Tibial artery (tissue), 4 donors: ENCODE measurements around the gene CDCP1.

Experiments used
- DNase-seq, 2 donors: peaks; one replicate each; pipeline ENCODE4 v3.0.0-alpha.2; 2019
- H3K27ac ChIP-seq, 2 donors: fragments of 200-600 bp; sonication (generic) in 1 of 2; 1 replicate in 1 of 2; 2 replicates in 1 of 2; pipeline ENCODE4 v1.5.1; 2018 to 2019; ENCODE audit warnings: mild to moderate bottlenecking in 1 of 2
- H3K27me3 ChIP-seq, 2 donors: fragments of 200-600 bp; sonication (generic) in 1 of 2; one replicate each; pipeline versions ENCODE4 v1.5.1 to v1.6.0; 2016 to 2019
- H3K36me3 ChIP-seq, 3 donors: fragments of 200-600 bp; sonication (generic) in 2 of 3; one replicate each; pipeline ENCODE4 v1.5.1; 2016 to 2019; ENCODE audit warnings: mild to moderate bottlenecking in 2 of 3
- H3K4me1 ChIP-seq, 4 donors: fragments of 200-600 bp; sonication (generic) in 2 of 4; 1 replicate in 3 of 4; 2 replicates in 1 of 4; pipeline ENCODE4 v1.5.1; 2016 to 2019
- H3K4me3 ChIP-seq, 2 donors: fragments of 200-600 bp; sonication (generic) in 1 of 2; 1 replicate in 1 of 2; 2 replicates in 1 of 2; pipeline ENCODE4 v1.5.1; 2018 to 2019; ENCODE audit warnings: mild to moderate bottlenecking in 2 of 2
- H3K9me3 ChIP-seq, 3 donors: fragments of 200-600 bp; sonication (generic) in 1 of 3; one replicate each; pipeline ENCODE4 v1.5.1; 2016 to 2019
- intact Hi-C: fragments of 100-400 bp; cut with DNase I; formaldehyde crosslinking; loops from one replicate; pipeline ENCODE4 v1.15.0; 2023; ENCODE audit warnings: low total_unique reads
- TF ChIP-seq, protein P1 (sequence below), 2 experiments: fragments of 200-600 bp in 1 of 2; fragments of 450-650 bp in 1 of 2; IDR thresholded peaks; one replicate each; pipeline ENCODE4 v1.5.1; 2017 to 2019; ENCODE audit warnings: antibody characterized with exemption in 2 of 2, mild to moderate bottlenecking in 1 of 2, moderate library complexity in 1 of 2

CDCP1 gene

DNA sequence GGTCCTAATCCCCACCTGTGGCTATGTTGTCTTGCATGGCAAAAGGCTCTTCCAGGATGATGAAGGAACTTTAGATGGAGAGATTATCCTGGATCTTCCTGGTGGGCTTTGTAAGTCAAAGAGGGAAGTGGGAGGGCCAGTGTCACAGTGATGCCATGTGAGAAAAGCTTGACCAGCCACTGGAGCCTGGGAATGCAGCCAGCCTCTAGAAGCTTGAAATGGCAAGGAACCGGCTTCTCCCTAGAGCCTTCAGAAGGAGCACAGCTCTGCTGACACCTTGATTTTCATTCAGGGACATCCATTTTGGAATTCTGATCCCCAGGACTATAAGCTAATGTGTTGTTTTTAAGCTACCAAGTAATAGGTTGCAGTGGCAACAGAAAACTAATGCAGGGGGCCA is 61.8 kb downstream of the CDCP1 start:
- intact Hi-C loops = no loop called here

DNA sequence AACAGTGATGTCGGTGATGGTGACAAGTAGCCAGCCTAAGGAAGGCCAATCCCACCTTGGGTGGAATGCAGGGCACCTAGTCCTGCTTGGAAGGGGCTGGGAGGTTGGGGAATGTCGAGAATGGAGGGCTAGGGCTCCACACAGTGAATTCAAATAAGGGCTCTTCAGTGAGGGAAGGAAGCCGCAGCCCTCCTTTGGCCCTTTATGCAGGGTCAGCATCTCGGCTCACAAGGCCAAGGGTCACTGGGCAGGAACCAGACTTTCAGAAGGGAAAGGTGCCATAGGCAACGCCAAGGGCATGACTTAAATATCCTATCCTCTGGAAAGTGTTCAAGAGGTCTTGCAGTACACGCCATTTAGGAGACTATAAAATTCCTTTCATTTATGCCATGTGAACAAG is 63.2 kb downstream of the CDCP1 start:
- peaks cover 0 to 8% (median 0%) of the 10 kb centered on the region in 4 donors for H3K4me1 ChIP-seq
- H3K9me3 ChIP-seq = no peaks in the 10 kb centered on the region
- H3K4me3 ChIP-seq = no peak overlapping the region
- no peak overlapping the region for H3K27ac ChIP-seq
- H3K27me3 ChIP-seq = no peaks in the 10 kb centered on the region
- peaks cover 0 to 8% (median 0%) of the 10 kb centered on the region in 3 donors for H3K36me3 ChIP-seq
- no peak for DNase-seq
- TF ChIP-seq, protein P1, sequence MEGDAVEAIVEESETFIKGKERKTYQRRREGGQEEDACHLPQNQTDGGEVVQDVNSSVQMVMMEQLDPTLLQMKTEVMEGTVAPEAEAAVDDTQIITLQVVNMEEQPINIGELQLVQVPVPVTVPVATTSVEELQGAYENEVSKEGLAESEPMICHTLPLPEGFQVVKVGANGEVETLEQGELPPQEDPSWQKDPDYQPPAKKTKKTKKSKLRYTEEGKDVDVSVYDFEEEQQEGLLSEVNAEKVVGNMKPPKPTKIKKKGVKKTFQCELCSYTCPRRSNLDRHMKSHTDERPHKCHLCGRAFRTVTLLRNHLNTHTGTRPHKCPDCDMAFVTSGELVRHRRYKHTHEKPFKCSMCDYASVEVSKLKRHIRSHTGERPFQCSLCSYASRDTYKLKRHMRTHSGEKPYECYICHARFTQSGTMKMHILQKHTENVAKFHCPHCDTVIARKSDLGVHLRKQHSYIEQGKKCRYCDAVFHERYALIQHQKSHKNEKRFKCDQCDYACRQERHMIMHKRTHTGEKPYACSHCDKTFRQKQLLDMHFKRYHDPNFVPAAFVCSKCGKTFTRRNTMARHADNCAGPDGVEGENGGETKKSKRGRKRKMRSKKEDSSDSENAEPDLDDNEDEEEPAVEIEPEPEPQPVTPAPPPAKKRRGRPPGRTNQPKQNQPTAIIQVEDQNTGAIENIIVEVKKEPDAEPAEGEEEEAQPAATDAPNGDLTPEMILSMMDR (IDR thresholded peaks at IDR 0.05) = no peak
- intact Hi-C loops = no loop called here

More for the DNA sequence above, 61.8 kb downstream of the CDCP1 start:
- Histone ChIP-seq H3K4me3 (no peak overlapping the region), H3K27ac (no peak overlapping the region), H3K9me3 (no peaks in the 10 kb centered on the region), H3K27me3 (no peaks in the 10 kb centered on the region), H3K4me1 (peaks cover 0 to 8% (median 0%) of the 10 kb centered on the region in 4 donors), H3K36me3 (peaks cover 0 to 8% (median 0%) of the 10 kb centered on the region in 3 donors)
- TF ChIP-seq, protein P1 (IDR thresholded peaks at IDR 0.05) = no peak
- no peak for DNase-seq

DNA sequence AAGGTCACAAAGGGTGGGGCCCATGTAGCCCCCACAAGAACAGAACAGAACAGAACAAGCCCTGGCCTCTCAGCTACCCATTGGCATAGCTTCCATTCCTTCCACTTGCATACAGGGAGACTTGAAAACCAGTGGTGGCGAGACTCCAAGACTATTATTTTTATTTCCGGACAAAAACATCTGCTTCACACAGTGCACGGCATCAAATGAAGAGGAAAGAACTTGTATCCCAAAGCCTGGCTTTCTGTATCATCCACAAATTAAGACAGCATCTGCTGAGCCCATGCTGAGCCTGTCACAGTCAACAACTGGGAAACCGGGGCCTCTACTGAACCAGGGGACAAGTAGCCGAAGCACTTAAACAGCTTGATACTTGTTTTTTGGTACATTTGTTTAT is 64.0 kb downstream of the CDCP1 start:
- Histone ChIP-seq H3K4me3 (no peak overlapping the region), H3K9me3 (no peaks in the 10 kb centered on the region), H3K27me3 (no peaks in the 10 kb centered on the region), H3K4me1 (peaks cover 0 to 8% (median 0%) of the 10 kb centered on the region in 4 donors), H3K27ac (no peak overlapping the region), H3K36me3 (peaks cover 0 to 8% (median 0%) of the 10 kb centered on the region in 3 donors)
- no peak for DNase-seq
- TF ChIP-seq, protein P1 (IDR thresholded peaks at IDR 0.05) = no peak
- intact Hi-C loops = no loop called here

DNA sequence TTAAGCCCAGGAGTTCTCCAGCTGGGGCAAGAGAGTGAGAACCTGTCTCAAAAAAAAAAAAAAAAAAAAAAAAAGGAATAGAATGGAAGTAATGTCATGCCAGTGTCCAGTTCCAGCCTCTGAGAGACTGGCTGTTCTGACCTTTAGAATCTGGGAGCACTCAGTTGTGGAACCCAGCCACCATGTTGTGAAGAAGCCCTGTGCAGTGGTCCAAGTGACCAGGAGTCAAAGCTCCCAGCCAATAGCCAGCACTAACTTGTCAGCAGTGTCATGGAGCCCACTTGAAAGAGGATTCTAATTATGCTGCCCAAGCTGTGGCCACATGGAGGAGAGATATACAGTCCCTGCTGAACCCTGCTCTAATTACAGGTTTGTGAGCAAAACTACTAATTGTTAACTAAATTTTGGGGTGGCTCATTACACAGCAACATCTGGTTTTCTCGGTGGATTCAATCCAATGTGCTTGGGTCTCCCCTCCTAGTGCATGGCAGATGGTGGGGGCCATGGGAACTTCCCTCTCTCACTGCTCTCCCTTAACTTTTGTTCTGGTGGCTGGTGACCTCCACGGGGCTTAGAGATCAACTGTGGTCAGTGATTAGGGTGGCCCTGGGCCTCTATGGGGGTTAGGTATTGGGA is 64.6 kb downstream of the CDCP1 start:
- TF ChIP-seq, protein P1 (IDR thresholded peaks at IDR 0.05) = no peak
- Histone ChIP-seq H3K4me1 (peaks cover 0 to 8% (median 0%) of the 10 kb centered on the region in 4 donors), H3K36me3 (peaks cover 0 to 8% (median 0%) of the 10 kb centered on the region in 3 donors), H3K27ac (no peak overlapping the region), H3K27me3 (no peaks in the 10 kb centered on the region), H3K4me3 (no peak overlapping the region), H3K9me3 (no peaks in the 10 kb centered on the region)
- intact Hi-C loops = no loop called here
- DNase-seq = no peak

- no peak overlapping the region for H3K27ac ChIP-seq
Measured at GRCh38 chr3:45080824-45081223, 65.4 kb downstream of the CDCP1 start.

More at GRCh38 chr3:45080824-45081223, 65.4 kb downstream of the CDCP1 start:
- intact Hi-C loops = no loop called here
- TF ChIP-seq, protein P1 (IDR thresholded peaks at IDR 0.05) = no peak
- Histone ChIP-seq H3K4me3 (no peak overlapping the region), H3K36me3 (peaks cover 0 to 8% (median 0%) of the 10 kb centered on the region in 3 donors), H3K27me3 (no peaks in the 10 kb centered on the region), H3K4me1 (peaks cover 0 to 8% (median 0%) of the 10 kb centered on the region in 4 donors), H3K9me3 (no peaks in the 10 kb centered on the region)
- DNase-seq = no peak
